Upper lobe of left lung (tissue), 6 donors: ENCODE measurements around the gene SPOPL. TPM values are rescaled to one million over a fixed set of nuclear protein-coding genes. Genes with fewer than 3 reads are reported as not detected.

ENCODE experiments used
- ATAC-seq, 2 donors: fragments of 200-7000 bp; cut with Tn5 transposase; one replicate each; pipeline ENCODE4 v1.9.1; 2022; ENCODE audit warnings: mild to moderate bottlenecking in 2 of 2, moderate library complexity in 2 of 2; ENCODE audit not compliant: low FRiP score in 2 of 2
- DNase-seq, 2 donors: peaks; one replicate each; pipeline ENCODE4 v3.0.0-alpha.2; 2019 to 2020
- H3K27ac ChIP-seq, 4 donors: fragments of 200-600 bp; sonication (generic); one replicate each; pipeline ENCODE4 v1.5.1; 2016 to 2019
- H3K27me3 ChIP-seq, 4 donors: fragments of 200-600 bp; sonication (generic); one replicate each; pipeline ENCODE4 v1.5.1; 2017 to 2019
- H3K36me3 ChIP-seq, 4 donors: fragments of 200-600 bp; sonication (generic); one replicate each; pipeline ENCODE4 v1.5.1; 2016 to 2019
- H3K4me1 ChIP-seq, 4 donors: fragments of 200-600 bp; sonication (generic); one replicate each; pipeline ENCODE4 v1.5.1; 2018 to 2019
- H3K4me3 ChIP-seq, 4 donors: fragments of 200-600 bp; sonication (generic); one replicate each; pipeline ENCODE4 v1.5.1; 2017 to 2019; ENCODE audit warnings: mild to moderate bottlenecking in 2 of 4, moderate library complexity in 1 of 4
- H3K9me3 ChIP-seq, 4 donors: fragments of 200-600 bp; sonication (generic); one replicate each; pipeline ENCODE4 v1.5.1; 2018 to 2019
- EP300 ChIP-seq, 4 donors: sonication (generic); formaldehyde crosslinking; IDR thresholded peaks; one replicate each; pipeline ENCODE4 v1.5.1; 2017; ENCODE audit warnings: antibody characterized with exemption in 4 of 4, control low read depth in 2 of 4
- POLR2A ChIP-seq, 4 donors: fragments of 450-650 bp; IDR thresholded peaks; one replicate each; pipeline ENCODE4 v1.5.1; 2016 to 2017; ENCODE audit warnings: antibody characterized with exemption in 4 of 4, mild to moderate bottlenecking in 2 of 4
- POLR2AphosphoS5 ChIP-seq, 2 donors: sonication (generic); formaldehyde crosslinking; IDR thresholded peaks; one replicate each; pipeline ENCODE4 v1.5.1; 2017; ENCODE audit warnings: antibody characterized with exemption in 2 of 2
- WGBS, 2 donors: methylation state at CpG; one replicate each; pipeline ENCODE4 v1.1.5; 2017 to 2018; 5-methylcytosine and 5-hydroxymethylcytosine counted together
- total RNA-seq, 6 donors: library from RNA; depleted of rRNA in 4 of 6; stranded (reverse); fragments of >200 nt in 4 of 6; gene quantifications; one replicate each; pipeline versions ENCODE4 v1.1.0 to v1.2.1, GENCODE V29; 2016 to 2021
- TF ChIP-seq, protein P1 (sequence below), 6 experiments: fragments of 450-650 bp in 4 of 6; fragments of 200-600 bp in 2 of 6; sonication (generic) in 2 of 6; IDR thresholded peaks; one replicate each; pipeline ENCODE4 v1.5.1; 2016 to 2019; ENCODE audit warnings: antibody characterized with exemption in 6 of 6
- donor health status: DM: no; HTN: no; CAD: no; lungs with moderate emphysema.
- donor health status: DM: no; HTN: yes; CAD: no; lungs with severe emphysema.

The SPOPL gene
- total RNA-seq: 10 to 100 TPM in 5 of 6 donors, 1 to 10 TPM in 1; 4.2 to 40.0 (median 24.2) TPM

DNA sequence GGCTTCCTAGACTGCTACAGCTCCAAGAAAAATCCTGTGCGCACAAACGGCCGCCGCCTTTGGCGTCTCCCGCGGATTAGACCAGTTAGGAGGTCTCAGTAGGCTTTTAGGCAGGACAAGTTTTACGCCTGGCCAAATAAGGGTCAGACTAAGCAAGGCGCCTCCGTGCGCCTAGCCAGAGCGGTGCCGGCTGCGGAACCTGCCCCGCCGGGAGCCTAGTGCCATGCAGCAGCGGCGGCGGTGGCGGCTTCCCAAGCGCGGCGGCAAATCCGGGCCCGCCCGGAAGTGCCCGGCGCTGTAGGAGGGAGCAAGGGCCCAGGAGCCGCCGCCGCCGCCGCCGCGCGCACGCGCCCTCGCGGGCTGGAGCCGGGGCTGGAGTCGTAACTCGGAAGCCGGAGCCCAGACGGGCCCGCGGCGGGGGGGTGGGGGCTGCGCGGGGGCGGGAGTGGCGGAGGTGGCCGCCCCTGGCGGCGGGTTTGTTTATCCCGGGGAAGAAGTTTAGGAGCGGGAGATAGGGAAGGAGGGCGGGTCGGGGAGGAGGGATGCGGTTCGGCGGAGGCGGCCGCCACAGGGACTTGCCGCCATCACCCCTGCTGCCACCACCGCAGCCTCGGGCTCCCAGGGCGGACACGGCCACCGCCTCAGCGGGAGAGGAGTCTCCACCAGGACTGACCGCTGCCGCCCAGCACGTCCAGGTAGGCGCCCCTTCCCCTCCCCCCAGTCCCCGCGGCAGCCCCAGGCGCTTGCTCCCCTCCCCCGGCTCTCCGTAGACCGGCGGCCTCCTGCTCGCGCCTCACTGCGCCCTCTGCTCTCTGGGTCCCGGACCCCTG, at the start of gene SPOPL:
Gene SPOPL (plus strand): TSS at position 346 of the 830 bp plus-strand sequence. CDS start 48,447 bp downstream, outside the sequence.
- no peaks in the 10 kb centered on the region for H3K27me3 ChIP-seq
- H3K27ac ChIP-seq: peak within 1 kb of the TSS; percentile 88 to 99 (median 96)
- peaks cover 20 to 59% (median 34%) of the 10 kb centered on the region in 4 donors for H3K4me1 ChIP-seq
- H3K4me3 ChIP-seq: peak within 1 kb of the TSS; percentile 81 to 93 (median 87)
- H3K9me3 ChIP-seq: no peaks in the 10 kb centered on the region
- TF ChIP-seq POLR2A (IDR thresholded peaks at IDR 0.05): peak in 2 of 4 donors; percentile 32 to 79
- TF ChIP-seq, protein P1, sequence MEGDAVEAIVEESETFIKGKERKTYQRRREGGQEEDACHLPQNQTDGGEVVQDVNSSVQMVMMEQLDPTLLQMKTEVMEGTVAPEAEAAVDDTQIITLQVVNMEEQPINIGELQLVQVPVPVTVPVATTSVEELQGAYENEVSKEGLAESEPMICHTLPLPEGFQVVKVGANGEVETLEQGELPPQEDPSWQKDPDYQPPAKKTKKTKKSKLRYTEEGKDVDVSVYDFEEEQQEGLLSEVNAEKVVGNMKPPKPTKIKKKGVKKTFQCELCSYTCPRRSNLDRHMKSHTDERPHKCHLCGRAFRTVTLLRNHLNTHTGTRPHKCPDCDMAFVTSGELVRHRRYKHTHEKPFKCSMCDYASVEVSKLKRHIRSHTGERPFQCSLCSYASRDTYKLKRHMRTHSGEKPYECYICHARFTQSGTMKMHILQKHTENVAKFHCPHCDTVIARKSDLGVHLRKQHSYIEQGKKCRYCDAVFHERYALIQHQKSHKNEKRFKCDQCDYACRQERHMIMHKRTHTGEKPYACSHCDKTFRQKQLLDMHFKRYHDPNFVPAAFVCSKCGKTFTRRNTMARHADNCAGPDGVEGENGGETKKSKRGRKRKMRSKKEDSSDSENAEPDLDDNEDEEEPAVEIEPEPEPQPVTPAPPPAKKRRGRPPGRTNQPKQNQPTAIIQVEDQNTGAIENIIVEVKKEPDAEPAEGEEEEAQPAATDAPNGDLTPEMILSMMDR (IDR thresholded peaks at IDR 0.05): peak in 5 of 6 experiments; percentile 6 to 53 (median 26)
- TF ChIP-seq POLR2AphosphoS5 (IDR thresholded peaks at IDR 0.05): peak in 1 of 2 donors; percentile 29
- TF ChIP-seq EP300 (IDR thresholded peaks at IDR 0.05): no peak
- WGBS, 2 donors: 0 to 1% methylated on average over 3 to 42 of the region's 86 CpGs
- peak; percentile 96 to 99 for DNase-seq
- ATAC-seq: peak; percentile 95 to 98
- no peaks in the 10 kb centered on the region for H3K36me3 ChIP-seq

DNA sequence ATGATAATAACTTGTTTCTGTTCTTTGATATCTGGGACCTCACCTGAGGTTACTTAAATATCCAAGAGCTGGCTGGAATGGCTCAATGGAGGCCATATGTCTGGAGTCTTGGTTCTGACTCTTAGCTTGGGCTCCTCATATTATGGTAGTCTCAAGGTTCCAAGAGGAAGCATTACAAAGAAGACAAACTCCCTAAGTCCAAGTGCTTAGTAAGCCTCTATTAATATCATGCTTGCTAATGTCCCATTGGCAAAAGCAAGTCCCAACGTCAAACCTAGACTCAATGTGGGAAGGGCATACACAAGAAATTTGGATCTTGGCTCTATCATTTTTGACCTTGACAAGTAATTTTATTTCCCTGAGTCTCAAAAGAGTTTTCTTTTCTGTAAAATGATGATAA, 49.2 kb upstream of the SPOPL start:
- no peak for ATAC-seq

DNA sequence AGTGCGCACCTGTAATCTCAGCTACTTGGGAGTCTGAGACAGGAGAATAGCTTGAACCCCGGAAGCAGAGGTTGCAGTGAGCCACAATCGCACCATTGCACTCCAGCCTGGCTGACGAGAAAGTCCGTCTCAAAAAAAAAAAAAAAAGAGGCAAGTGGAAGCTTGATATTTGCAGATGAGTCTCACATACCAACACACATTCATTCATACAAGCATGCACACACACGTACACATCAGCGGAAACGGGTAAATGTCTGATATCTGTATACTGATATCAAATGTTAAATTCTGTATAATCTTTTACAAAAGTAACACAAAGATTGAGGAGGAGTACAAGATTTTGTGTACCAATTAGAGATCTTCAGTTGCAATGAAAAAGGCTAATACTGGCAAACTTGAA, 47.8 kb upstream of the SPOPL start:
- ATAC-seq (no peak), DNase-seq (no peak)
- Histone ChIP-seq H3K27ac (no peak overlapping the region), H3K4me3 (no peak overlapping the region), H3K9me3 (peaks cover 0 to 3% (median 0%) of the 10 kb centered on the region in 4 donors), H3K27me3 (no peaks in the 10 kb centered on the region), H3K36me3 (no peaks in the 10 kb centered on the region), H3K4me1 (no peaks in the 10 kb centered on the region)
- TF ChIP-seq, protein P1 (IDR thresholded peaks at IDR 0.05): no peak
- no peak for TF ChIP-seq POLR2A (IDR thresholded peaks at IDR 0.05)
- TF ChIP-seq EP300 (IDR thresholded peaks at IDR 0.05): no peak
- TF ChIP-seq POLR2AphosphoS5 (IDR thresholded peaks at IDR 0.05): no peak
- 94 to 98% methylated on average over 8 of the region's 8 CpGs for WGBS, 2 donors

More for the DNA sequence above, 49.2 kb upstream of the SPOPL start:
- TF ChIP-seq POLR2AphosphoS5 (IDR thresholded peaks at IDR 0.05) (no peak), POLR2A (IDR thresholded peaks at IDR 0.05) (no peak), EP300 (IDR thresholded peaks at IDR 0.05) (no peak)
- TF ChIP-seq, protein P1 (IDR thresholded peaks at IDR 0.05): no peak
- Histone ChIP-seq H3K36me3 (no peaks in the 10 kb centered on the region), H3K4me3 (no peak overlapping the region), H3K9me3 (no peaks in the 10 kb centered on the region), H3K27ac (no peak overlapping the region), H3K4me1 (no peaks in the 10 kb centered on the region), H3K27me3 (no peaks in the 10 kb centered on the region)
- WGBS, 2 donors: 93 to 100% methylated on average over 1 of the region's 1 CpG
- DNase-seq: no peak

DNA sequence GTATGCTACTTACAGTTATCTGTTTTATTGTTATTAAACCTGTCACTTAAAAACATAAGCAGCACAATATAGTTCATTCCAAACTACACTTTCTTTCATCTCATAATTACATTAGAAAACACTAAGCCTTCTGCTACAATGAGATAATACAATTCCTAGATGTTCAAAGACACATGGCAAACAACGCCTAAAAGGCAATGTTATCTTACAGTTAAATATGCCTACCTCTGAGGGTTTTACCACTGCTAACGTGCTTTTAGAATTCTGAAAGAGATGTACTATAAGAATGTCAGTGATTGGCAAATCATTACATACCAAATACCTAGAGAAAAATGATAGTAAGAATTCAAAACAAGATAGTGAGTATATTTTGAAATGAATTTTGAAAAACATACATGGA, 46.8 kb upstream of the SPOPL start:
- Histone ChIP-seq H3K9me3 (peaks cover 0 to 3% (median 0%) of the 10 kb centered on the region in 4 donors), H3K27ac (no peak overlapping the region), H3K4me1 (no peaks in the 10 kb centered on the region), H3K27me3 (no peaks in the 10 kb centered on the region), H3K36me3 (no peaks in the 10 kb centered on the region), H3K4me3 (no peak overlapping the region)
- WGBS, 2 donors: 91 to 92% methylated on average over 2 of the region's 2 CpGs
- no peak for TF ChIP-seq EP300 (IDR thresholded peaks at IDR 0.05)
- TF ChIP-seq, protein P1 (IDR thresholded peaks at IDR 0.05): no peak
- no peak for TF ChIP-seq POLR2A (IDR thresholded peaks at IDR 0.05)
- TF ChIP-seq POLR2AphosphoS5 (IDR thresholded peaks at IDR 0.05): no peak
- no peak for DNase-seq
- no peak for ATAC-seq
